ENCODE data around the gene VPS54.

GRCh38 chr2:63850204-63850571, 169.0 kb downstream of the VPS54 start:
- no peak for TF ChIP-seq GATA2 (IDR thresholded peaks at IDR 0.05; ENCODE audit: low read depth, low read length)
- no peak for TF ChIP-seq GATA3 (IDR thresholded peaks at IDR 0.05; ENCODE audit: low read depth, low read length)
